Stomach smooth muscle (tissue), 2 donors: ENCODE results near the gene KAT2A.

Experiments
- H3K27ac ChIP-seq: one replicate; pipeline ENCODE4 v1.7.0; 2013; ENCODE audit warnings: mild to moderate bottlenecking, low read length, inconsistent platforms
- H3K27me3 ChIP-seq, 2 donors: one replicate each; pipeline ENCODE4 v1.7.0; 2013; ENCODE audit warnings: low read length in 2 of 2; ENCODE audit not compliant: insufficient read depth in 2 of 2, control insufficient read depth in 1 of 2
- H3K36me3 ChIP-seq, 2 donors: one replicate each; pipeline ENCODE4 v1.7.0; 2013; ENCODE audit warnings: low read length in 2 of 2; ENCODE audit not compliant: control insufficient read depth in 2 of 2, insufficient read depth in 2 of 2
- H3K4me1 ChIP-seq: one replicate; pipeline ENCODE4 v1.7.0; 2013; ENCODE audit warnings: low read length; ENCODE audit not compliant: control insufficient read depth, insufficient read depth
- H3K4me3 ChIP-seq, 2 donors: one replicate each; pipeline ENCODE4 v1.7.0; 2013; ENCODE audit warnings: low read length in 2 of 2
- H3K9ac ChIP-seq, 2 donors: one replicate each; pipeline ENCODE4 v1.7.0; 2013; ENCODE audit warnings: low read length in 2 of 2, mild to moderate bottlenecking in 1 of 2
- H3K9me3 ChIP-seq, 2 donors: one replicate each; pipeline ENCODE4 v1.7.0; 2013; ENCODE audit warnings: low read length in 2 of 2; ENCODE audit not compliant: control insufficient read depth in 2 of 2
- donor health status: healthy.
- donor health status: Pancreatic carcinoma.

Gene KAT2A

GRCh38 chr17:42135151-42135550 is 14.0 kb upstream of the KAT2A start:
- peak overlapping the region; percentile 11 for H3K27ac ChIP-seq
- peaks cover 12% of the 10 kb centered on the region in 2 donors for H3K36me3 ChIP-seq
- peaks cover 38% of the 10 kb centered on the region for H3K4me1 ChIP-seq
- no peak overlapping the region for H3K9ac ChIP-seq
- H3K9me3 ChIP-seq = no peaks in the 10 kb centered on the region
- H3K27me3 ChIP-seq = no peaks in the 10 kb centered on the region
- no peak overlapping the region for H3K4me3 ChIP-seq

- H3K9me3 ChIP-seq = no peaks in the 10 kb centered on the region
- peaks cover 27 to 28% of the 10 kb centered on the region in 2 donors for H3K36me3 ChIP-seq
- H3K9ac ChIP-seq = no peak overlapping the region
- peaks cover 38% of the 10 kb centered on the region for H3K4me1 ChIP-seq
- peak overlapping the region; percentile 24 for H3K27ac ChIP-seq
- H3K27me3 ChIP-seq = no peaks in the 10 kb centered on the region
- H3K4me3 ChIP-seq = no peak overlapping the region
Measured at GRCh38 chr17:42133461-42134041, 12.4 kb upstream of the KAT2A start.

- H3K4me1 ChIP-seq = peaks cover 32% of the 10 kb centered on the region
- H3K4me3 ChIP-seq = no peak overlapping the region
- H3K9me3 ChIP-seq = no peaks in the 10 kb centered on the region
- peak overlapping the region; percentile 24 for H3K27ac ChIP-seq
- H3K27me3 ChIP-seq = no peaks in the 10 kb centered on the region
- H3K36me3 ChIP-seq = peaks cover 34% of the 10 kb centered on the region in 2 donors
- no peak overlapping the region for H3K9ac ChIP-seq
Measured at GRCh38 chr17:42132941-42133340, 11.8 kb upstream of the KAT2A start.

GRCh38 chr17:42131981-42132432 is 10.8 kb upstream of the KAT2A start:
- Histone ChIP-seq H3K4me3 (no peak overlapping the region), H3K36me3 (peaks cover 39 to 40% of the 10 kb centered on the region in 2 donors), H3K27me3 (no peaks in the 10 kb centered on the region), H3K27ac (peak overlapping the region; percentile 24), H3K9me3 (no peaks in the 10 kb centered on the region), H3K9ac (no peak overlapping the region), H3K4me1 (peaks cover 32% of the 10 kb centered on the region)

GRCh38 chr17:42131232-42131631 is 10.1 kb upstream of the KAT2A start:
- Histone ChIP-seq H3K27me3 (no peaks in the 10 kb centered on the region), H3K9ac (peak overlapping the region in 1 of 2 donors; percentile 21), H3K36me3 (peaks cover 44 to 45% of the 10 kb centered on the region in 2 donors), H3K9me3 (no peaks in the 10 kb centered on the region), H3K27ac (peak overlapping the region; percentile 24), H3K4me1 (peaks cover 32% of the 10 kb centered on the region), H3K4me3 (no peak overlapping the region)

- no peaks in the 10 kb centered on the region for H3K9me3 ChIP-seq
- peak overlapping the region; percentile 24 for H3K27ac ChIP-seq
- H3K27me3 ChIP-seq = no peaks in the 10 kb centered on the region
- no peak overlapping the region for H3K9ac ChIP-seq
- H3K36me3 ChIP-seq = peaks cover 46 to 52% of the 10 kb centered on the region in 2 donors
- H3K4me3 ChIP-seq = no peak overlapping the region
- peaks cover 31% of the 10 kb centered on the region for H3K4me1 ChIP-seq
Measured at GRCh38 chr17:42130310-42130936, 9.3 kb upstream of the KAT2A start.

GRCh38 chr17:42129109-42129837 is 8.1 kb upstream of the KAT2A start:
- Histone ChIP-seq H3K27ac (peak overlapping the region; percentile 24), H3K27me3 (no peaks in the 10 kb centered on the region), H3K4me1 (peaks cover 28% of the 10 kb centered on the region), H3K9ac (no peak overlapping the region), H3K4me3 (no peak overlapping the region), H3K36me3 (peaks cover 50 to 57% of the 10 kb centered on the region in 2 donors), H3K9me3 (no peaks in the 10 kb centered on the region)

- Histone ChIP-seq H3K4me1 (peaks cover 28% of the 10 kb centered on the region), H3K9me3 (no peaks in the 10 kb centered on the region), H3K36me3 (peaks cover 50 to 55% of the 10 kb centered on the region in 2 donors), H3K9ac (no peak overlapping the region), H3K27me3 (no peaks in the 10 kb centered on the region), H3K27ac (no peak overlapping the region), H3K4me3 (no peak overlapping the region)
Measured at GRCh38 chr17:42127414-42127813, 6.2 kb upstream of the KAT2A start.

- peaks cover 32% of the 10 kb centered on the region for H3K4me1 ChIP-seq
- H3K36me3 ChIP-seq = peaks cover 50 to 55% of the 10 kb centered on the region in 2 donors
- no peak overlapping the region for H3K27ac ChIP-seq
- H3K9me3 ChIP-seq = no peaks in the 10 kb centered on the region
- H3K4me3 ChIP-seq = no peak overlapping the region
- H3K27me3 ChIP-seq = no peaks in the 10 kb centered on the region
- no peak overlapping the region for H3K9ac ChIP-seq
Measured at GRCh38 chr17:42126836-42127235, 5.7 kb upstream of the KAT2A start.

GRCh38 chr17:42125565-42125964 is 4.4 kb upstream of the KAT2A start:
- no peak overlapping the region for H3K27ac ChIP-seq
- no peaks in the 10 kb centered on the region for H3K27me3 ChIP-seq
- no peak overlapping the region for H3K4me3 ChIP-seq
- no peaks in the 10 kb centered on the region for H3K9me3 ChIP-seq
- peaks cover 28% of the 10 kb centered on the region for H3K4me1 ChIP-seq
- no peak overlapping the region for H3K9ac ChIP-seq
- peaks cover 44 to 48% of the 10 kb centered on the region in 2 donors for H3K36me3 ChIP-seq
